ENCODE results near the gene PSMD2.
A peak's percentile ranks its signal among the peaks of the same experiment; 100 is the strongest.

PSMD2 gene

DNA sequence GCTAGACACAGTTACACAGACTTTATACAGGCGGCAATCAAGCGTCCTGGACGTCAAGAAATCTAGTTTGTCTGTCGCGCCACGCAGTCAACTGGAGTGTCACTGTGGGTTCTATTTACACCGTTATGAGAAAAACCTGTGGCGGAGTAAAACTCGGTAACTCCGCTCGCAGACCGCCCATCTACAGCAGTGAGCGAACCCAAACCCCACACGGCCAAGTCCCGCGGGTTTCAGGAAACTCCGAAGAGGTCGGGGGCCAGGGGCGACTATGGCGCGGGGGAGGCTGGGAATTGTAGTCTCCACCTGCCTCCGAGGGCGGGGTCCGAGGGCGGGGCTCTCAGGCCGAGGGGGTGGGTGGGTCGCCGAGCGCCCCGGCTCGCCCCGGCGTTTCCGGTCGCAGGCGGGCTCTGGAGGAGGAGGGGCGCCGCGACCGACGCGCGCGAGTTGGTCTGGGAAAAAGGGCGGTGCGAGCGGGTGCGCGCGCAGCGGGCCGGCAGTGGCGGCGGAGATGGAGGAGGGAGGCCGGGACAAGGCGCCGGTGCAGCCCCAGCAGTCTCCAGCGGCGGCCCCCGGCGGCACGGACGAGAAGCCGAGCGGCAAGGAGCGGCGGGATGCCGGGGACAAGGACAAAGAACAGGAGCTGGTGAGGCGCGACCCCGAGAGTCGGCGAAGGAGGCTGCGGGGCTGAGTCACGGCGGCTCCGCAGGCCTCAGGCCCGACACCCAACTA is at the start of gene PSMD2:
TSS of gene PSMD2 (plus strand) at position 483 of the 729 bp plus-strand sequence. CDS start at position 509, 26 bp downstream.
- Histone ChIP-seq H3K4me3 (ENCODE audit: low read depth, low read length) (peak within 1 kb of the TSS; percentile 98), H3K27ac (ENCODE audit: low read depth, low read length) (peak within 1 kb of the TSS; percentile 83; the same call in 1 of the 2 replicates), H3K9me3 (ENCODE audit: control insufficient read depth, insufficient read depth, low read depth, low read length) (no peaks in the 10 kb centered on the region), H3K4me1 (ENCODE audit: control insufficient read depth, insufficient read depth, low read length) (peaks cover 5% of the 10 kb centered on the region; the same call in 1 of the 2 replicates), H3K27me3 (ENCODE audit: control insufficient read depth, insufficient read depth, low read length) (no peaks in the 10 kb centered on the region), H3K36me3 (ENCODE audit: control insufficient read depth, insufficient read depth, low read length) (peaks cover 41% of the 10 kb centered on the region), H3K9ac (ENCODE audit: low read length) (peak within 1 kb of the TSS; percentile 91)

DNA sequence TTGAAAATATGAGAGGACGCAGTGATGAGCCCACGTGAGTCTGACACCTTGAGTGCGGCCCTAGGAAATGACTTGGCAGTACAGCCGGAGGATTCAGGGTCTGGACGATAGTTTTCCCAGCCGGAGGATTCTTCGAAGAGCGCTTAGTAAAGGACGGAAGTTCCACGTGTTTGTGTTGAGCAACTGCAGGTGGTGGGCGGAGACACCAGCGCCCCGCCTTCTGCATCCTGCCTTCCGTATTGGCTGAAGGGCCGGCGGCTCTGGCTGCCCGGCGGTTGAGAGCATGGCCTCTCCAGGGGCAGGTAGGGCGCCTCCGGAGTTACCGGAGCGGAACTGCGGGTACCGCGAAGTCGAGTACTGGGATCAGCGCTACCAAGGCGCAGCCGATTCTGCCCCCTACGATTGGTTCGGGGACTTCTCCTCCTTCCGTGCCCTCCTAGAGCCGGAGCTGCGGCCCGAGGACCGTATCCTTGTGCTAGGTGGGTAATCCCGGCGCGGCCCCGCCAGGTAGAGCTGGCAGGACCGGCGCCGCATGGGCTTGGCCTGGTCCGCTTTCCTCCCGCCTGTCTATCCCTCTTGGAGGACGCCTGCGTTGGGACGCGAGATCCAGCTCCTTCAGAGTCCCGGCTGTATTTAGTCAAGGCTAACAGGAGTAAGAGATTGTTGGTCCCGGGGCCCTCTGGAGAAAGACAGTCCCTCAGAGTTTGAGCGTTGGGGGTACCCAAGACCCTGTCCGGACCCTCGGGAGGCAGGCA is 49.5 kb upstream of the PSMD2 start, which contains the start of gene EEF1AKMT4:
TSS of gene EEF1AKMT4 (plus strand) at position 261 of the 755 bp plus-strand sequence. CDS start at position 284, 23 bp downstream.
- Histone ChIP-seq H3K27ac (ENCODE audit: low read depth, low read length) (peak within 1 kb of the TSS; percentile 87), H3K27me3 (ENCODE audit: control insufficient read depth, insufficient read depth, low read length) (no peaks in the 10 kb centered on the region), H3K4me3 (ENCODE audit: low read depth, low read length) (peak within 1 kb of the TSS; percentile 91), H3K9me3 (ENCODE audit: control insufficient read depth, insufficient read depth, low read depth, low read length) (no peaks in the 10 kb centered on the region), H3K4me1 (ENCODE audit: control insufficient read depth, insufficient read depth, low read length) (no peaks in the 10 kb centered on the region), H3K9ac (ENCODE audit: low read length) (peak within 1 kb of the TSS; percentile 82), H3K36me3 (ENCODE audit: control insufficient read depth, insufficient read depth, low read length) (peaks cover 15% of the 10 kb centered on the region)

DNA sequence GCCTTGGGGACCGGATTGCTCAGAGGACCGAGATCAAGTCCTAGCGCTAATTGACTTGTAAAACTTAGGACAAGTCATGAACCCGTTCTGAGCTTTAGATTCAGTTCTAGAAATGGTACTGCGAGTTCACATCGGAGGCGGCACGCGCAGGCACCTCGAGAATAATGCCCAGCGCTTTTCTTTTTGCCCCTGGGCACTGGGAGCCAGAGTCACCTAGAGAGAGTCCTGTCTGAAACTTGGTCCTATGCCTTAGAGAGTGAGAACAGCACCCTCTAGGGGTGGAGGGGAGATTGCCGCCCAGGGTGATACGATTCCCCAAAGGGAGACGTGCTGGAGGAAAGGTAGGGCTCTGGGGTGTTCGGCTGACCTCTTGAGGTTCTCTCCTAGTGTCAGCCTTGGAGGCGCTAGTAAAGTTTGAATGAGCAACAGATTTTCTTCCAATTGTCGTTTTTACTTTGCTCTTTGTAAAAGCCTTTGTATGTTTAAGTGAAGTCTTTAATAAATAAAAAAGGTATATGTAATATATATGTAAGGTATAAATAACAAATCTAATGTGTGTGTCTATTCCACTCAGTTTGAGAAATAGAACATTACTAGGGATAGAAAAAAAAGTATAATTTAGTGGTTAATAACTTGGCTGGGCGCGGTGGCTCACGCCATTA is 48.7 kb upstream of the PSMD2 start:
- peaks cover 8% of the 10 kb centered on the region for H3K36me3 ChIP-seq (ENCODE audit: control insufficient read depth, insufficient read depth, low read length)
- peak overlapping the region; percentile 81 for H3K9ac ChIP-seq (ENCODE audit: low read length)
- peak overlapping the region; percentile 91 for H3K4me3 ChIP-seq (ENCODE audit: low read depth, low read length)
- peak overlapping the region; percentile 22; the same call in 1 of the 2 replicates for H3K27ac ChIP-seq (ENCODE audit: low read depth, low read length)
- no peaks in the 10 kb centered on the region for H3K9me3 ChIP-seq (ENCODE audit: control insufficient read depth, insufficient read depth, low read depth, low read length)
- H3K4me1 ChIP-seq (ENCODE audit: control insufficient read depth, insufficient read depth, low read length), result no peaks in the 10 kb centered on the region
- no peaks in the 10 kb centered on the region for H3K27me3 ChIP-seq (ENCODE audit: control insufficient read depth, insufficient read depth, low read length)

DNA sequence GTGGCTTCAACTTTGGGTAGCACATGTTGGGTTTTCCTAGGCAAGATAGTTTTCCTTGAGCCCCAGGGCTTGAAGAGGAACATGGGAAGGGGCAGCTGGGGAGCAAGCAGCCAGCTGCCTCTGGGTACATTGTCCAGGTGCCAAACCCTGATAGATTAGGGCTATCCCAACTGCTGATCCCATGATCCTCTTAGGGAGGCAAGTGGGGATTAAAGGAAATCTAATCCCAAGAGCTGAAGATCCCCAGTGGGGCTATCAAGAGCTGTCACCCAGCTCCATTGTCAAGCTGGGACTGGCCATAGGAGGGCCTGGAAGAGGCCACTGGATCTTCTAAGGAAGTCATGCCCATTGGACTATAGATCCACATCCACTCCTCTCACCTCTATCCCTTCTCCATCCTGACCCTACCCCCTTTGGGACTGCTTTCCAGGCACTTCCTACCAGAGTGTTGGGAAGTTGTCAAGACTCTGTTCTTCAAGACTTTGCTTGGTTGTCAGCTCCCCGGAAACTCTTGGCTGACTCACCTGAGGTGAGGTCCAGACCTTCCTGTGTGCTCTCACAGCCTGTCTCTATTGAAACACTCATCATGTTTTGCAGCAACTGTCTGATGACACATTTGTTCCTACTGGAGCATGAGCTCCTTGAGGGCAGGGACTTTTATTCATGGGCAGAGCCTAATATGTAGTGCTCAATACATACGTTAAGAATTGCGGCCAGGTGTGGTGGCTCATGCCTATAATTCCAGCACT is 43.6 kb upstream of the PSMD2 start:
- H3K9me3 ChIP-seq (ENCODE audit: control insufficient read depth, insufficient read depth, low read depth, low read length), result no peaks in the 10 kb centered on the region
- peaks cover 32% of the 10 kb centered on the region for H3K27me3 ChIP-seq (ENCODE audit: control insufficient read depth, insufficient read depth, low read length)
- no peaks in the 10 kb centered on the region; the same call in 1 of the 2 replicates for H3K4me1 ChIP-seq (ENCODE audit: control insufficient read depth, insufficient read depth, low read length)
- no peak overlapping the region for H3K9ac ChIP-seq (ENCODE audit: low read length)
- H3K36me3 ChIP-seq (ENCODE audit: control insufficient read depth, insufficient read depth, low read length), result peaks cover 3% of the 10 kb centered on the region; the same call in 1 of the 2 replicates
- no peak overlapping the region for H3K4me3 ChIP-seq (ENCODE audit: low read depth, low read length)
- no peak overlapping the region for H3K27ac ChIP-seq (ENCODE audit: low read depth, low read length)

DNA sequence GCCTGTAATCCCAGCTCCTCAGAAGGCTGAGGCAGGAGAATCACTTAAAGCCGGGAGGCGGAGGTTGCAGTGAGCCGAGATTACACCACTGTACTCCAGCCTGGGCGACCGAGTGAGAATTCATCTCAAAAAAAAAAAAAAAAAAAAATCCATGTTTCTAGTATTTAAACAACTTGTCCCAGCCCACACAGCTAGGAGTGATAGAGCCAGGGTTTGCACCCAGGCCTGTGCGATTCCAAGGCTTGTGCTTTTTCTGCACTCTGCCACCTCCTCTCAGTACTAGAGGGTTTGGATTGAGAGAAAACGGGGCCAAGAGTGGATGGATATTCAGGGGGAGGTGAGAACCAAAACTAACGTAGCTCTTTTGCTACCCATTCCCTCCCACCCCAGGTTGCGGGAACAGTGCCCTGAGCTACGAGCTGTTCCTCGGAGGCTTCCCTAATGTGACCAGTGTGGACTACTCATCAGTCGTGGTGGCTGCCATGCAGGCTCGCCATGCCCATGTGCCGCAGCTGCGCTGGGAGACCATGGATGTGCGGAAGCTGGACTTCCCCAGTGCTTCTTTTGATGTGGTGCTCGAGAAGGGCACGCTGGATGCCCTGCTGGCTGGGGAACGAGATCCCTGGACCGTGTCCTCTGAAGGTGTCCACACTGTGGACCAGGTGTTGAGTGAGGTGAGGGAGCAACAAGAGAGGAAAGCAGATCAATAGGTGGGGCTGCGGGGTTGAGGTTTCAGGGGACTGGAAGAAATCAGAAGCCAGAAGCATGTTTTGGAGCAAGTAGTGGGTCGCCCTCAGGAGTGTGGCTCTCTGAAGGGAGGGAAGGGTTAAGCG is 41.7 kb upstream of the PSMD2 start:
- H3K9me3 ChIP-seq (ENCODE audit: control insufficient read depth, insufficient read depth, low read depth, low read length), result no peaks in the 10 kb centered on the region
- H3K27me3 ChIP-seq (ENCODE audit: control insufficient read depth, insufficient read depth, low read length), result peaks cover 48% of the 10 kb centered on the region
- H3K4me1 ChIP-seq (ENCODE audit: control insufficient read depth, insufficient read depth, low read length), result peaks cover 5% of the 10 kb centered on the region
- no peak overlapping the region for H3K4me3 ChIP-seq (ENCODE audit: low read depth, low read length)
- H3K27ac ChIP-seq (ENCODE audit: low read depth, low read length), result no peak overlapping the region
- no peak overlapping the region for H3K9ac ChIP-seq (ENCODE audit: low read length)
- peaks cover 3% of the 10 kb centered on the region; the same call in 1 of the 2 replicates for H3K36me3 ChIP-seq (ENCODE audit: control insufficient read depth, insufficient read depth, low read length)

DNA sequence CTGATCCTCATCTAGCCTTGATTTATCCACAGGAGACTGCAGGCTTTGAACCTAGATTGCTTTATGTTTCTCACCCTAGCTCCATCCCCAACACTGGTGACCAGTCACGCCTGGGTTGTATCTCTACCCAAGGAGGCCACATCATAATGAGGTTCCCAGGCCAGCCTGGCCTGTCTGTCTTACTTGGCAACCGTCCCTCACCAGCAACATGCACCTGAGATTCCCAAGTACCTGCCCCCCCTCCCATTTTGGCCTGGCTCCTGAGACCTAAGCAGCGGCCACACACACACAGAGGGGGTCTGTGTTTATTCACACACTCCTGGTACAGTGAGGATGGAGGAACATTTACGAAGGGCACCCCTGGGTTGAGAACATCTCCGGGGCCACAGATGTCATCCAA is 40.1 kb upstream of the PSMD2 start:
- H3K27me3 ChIP-seq (ENCODE audit: control insufficient read depth, insufficient read depth, low read length), result peaks cover 61% of the 10 kb centered on the region
- no peaks in the 10 kb centered on the region for H3K9me3 ChIP-seq (ENCODE audit: control insufficient read depth, insufficient read depth, low read depth, low read length)
- H3K36me3 ChIP-seq (ENCODE audit: control insufficient read depth, insufficient read depth, low read length), result peaks cover 3% of the 10 kb centered on the region; the same call in 1 of the 2 replicates
- no peak overlapping the region for H3K27ac ChIP-seq (ENCODE audit: low read depth, low read length)
- no peak overlapping the region for H3K4me3 ChIP-seq (ENCODE audit: low read depth, low read length)
- H3K4me1 ChIP-seq (ENCODE audit: control insufficient read depth, insufficient read depth, low read length), result peaks cover 10% of the 10 kb centered on the region
- no peak overlapping the region for H3K9ac ChIP-seq (ENCODE audit: low read length)

DNA sequence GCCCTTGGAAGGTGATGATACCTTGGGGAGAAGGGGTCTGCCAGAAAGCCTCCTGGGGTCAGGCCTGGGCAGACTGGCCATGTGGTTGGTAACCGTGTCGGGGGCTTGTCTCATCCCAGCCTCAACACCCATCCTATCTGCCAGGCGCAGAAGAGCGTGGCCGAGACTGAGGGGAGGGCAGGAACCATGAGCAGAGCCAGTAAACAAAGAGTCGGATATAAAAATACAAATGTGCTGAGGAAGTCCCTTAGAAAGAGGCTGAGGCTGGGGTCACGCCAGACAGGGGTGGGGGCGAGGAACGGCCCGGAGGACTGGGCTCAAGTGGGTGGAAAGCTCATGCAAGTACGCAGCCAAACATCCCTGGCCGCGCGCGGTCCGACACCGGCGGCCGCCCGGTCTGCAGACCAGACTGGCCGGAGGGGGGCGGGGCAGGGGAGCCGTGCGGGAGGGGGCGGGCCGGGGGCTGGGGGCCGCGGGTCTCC is 39.6 kb upstream of the PSMD2 start:
- no peaks in the 10 kb centered on the region for H3K9me3 ChIP-seq (ENCODE audit: control insufficient read depth, insufficient read depth, low read depth, low read length)
- H3K4me3 ChIP-seq (ENCODE audit: low read depth, low read length), result 0 out of 2 replicates have a peak overlapping the region, but pooled peaks have one; percentile 28
- H3K27me3 ChIP-seq (ENCODE audit: control insufficient read depth, insufficient read depth, low read length), result peaks cover 63% of the 10 kb centered on the region
- H3K36me3 ChIP-seq (ENCODE audit: control insufficient read depth, insufficient read depth, low read length), result peaks cover 3% of the 10 kb centered on the region; the same call in 1 of the 2 replicates
- no peak overlapping the region for H3K27ac ChIP-seq (ENCODE audit: low read depth, low read length)
- H3K9ac ChIP-seq (ENCODE audit: low read length), result no peak overlapping the region
- peaks cover 10% of the 10 kb centered on the region for H3K4me1 ChIP-seq (ENCODE audit: control insufficient read depth, insufficient read depth, low read length)

DNA sequence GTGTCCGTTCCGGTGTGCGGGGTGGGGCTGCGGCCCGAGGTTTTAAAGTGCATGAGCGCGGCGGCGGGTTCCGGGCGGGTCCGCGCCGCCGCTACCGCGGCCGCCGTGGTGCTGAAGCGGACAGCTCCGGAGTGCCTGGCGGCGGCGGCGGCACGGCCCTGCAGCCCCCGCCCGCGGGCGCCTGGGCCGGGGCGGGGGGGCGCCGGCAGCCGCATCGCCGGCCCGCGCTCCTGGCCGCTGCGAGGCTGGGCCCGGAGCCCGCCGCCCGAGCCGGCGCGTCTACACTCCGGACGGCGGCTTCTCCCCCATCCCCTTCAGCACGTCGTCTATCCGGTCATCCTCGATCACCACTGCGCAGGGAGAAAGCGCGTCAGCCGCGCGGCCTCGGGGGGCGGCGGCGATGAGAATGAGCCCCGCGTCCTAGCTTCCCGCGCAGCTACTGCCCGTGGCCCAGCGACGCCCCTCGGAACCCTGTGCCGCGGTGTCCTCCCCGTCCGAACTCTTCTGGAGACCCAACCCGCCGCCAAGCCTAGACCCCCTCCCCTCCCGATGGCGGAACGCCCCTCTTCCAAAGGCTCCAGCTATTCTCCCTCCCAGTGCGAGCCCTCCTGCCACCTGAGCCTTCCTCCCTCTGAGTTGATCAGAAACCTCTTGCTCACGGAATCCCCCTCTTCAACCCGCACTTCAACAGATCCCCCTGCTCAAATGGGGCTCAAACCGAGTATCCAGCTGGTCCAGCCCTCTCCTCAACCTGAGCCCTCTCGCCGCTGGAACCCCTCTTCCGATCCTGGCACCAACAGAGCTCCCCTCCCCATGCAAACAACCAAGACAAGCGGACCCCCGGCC is 38.9 kb upstream of the PSMD2 start:
- peak overlapping the region; percentile 65 for H3K4me3 ChIP-seq (ENCODE audit: low read depth, low read length)
- H3K9ac ChIP-seq (ENCODE audit: low read length), result peak overlapping the region; percentile 62
- H3K27me3 ChIP-seq (ENCODE audit: control insufficient read depth, insufficient read depth, low read length), result peaks cover 70% of the 10 kb centered on the region

DNA sequence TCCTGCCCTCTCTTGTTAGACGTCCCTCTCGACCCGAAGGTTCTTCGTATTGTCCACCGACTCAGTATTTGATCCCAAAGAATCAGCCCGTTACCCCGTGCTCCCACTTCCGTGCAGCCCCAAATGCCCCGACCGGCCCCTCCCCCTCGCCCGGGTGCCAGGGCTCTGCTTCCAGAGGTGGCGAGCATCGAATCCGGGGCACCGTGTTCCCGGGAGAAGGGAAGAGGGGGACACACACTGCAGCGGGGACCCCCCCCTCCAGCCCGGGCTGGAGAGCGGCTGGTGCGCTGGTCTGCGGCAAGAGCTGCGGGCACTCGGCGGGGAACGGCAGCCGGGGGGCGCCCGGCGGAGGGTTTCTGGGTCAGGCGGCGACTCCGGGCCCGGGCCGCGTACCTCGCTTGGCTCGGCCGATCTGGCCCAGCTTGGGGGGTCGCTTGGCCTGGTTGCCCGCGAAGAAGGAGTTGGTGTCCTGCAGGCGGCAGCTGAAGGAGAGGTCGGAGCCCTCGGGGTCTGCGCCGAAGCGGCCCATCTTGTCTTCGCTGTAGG is 38.2 kb upstream of the PSMD2 start:
- H3K9ac ChIP-seq (ENCODE audit: low read length), result peak overlapping the region; percentile 62
- no peak overlapping the region for H3K27ac ChIP-seq (ENCODE audit: low read depth, low read length)

More for the DNA sequence above, 38.9 kb upstream of the PSMD2 start:
- Histone ChIP-seq H3K9me3 (ENCODE audit: control insufficient read depth, insufficient read depth, low read depth, low read length) (no peaks in the 10 kb centered on the region), H3K27ac (ENCODE audit: low read depth, low read length) (no peak overlapping the region), H3K4me1 (ENCODE audit: control insufficient read depth, insufficient read depth, low read length) (peaks cover 10% of the 10 kb centered on the region), H3K36me3 (ENCODE audit: control insufficient read depth, insufficient read depth, low read length) (peaks cover 3% of the 10 kb centered on the region; the same call in 1 of the 2 replicates)

More for the DNA sequence above, 38.2 kb upstream of the PSMD2 start:
- Histone ChIP-seq H3K36me3 (ENCODE audit: control insufficient read depth, insufficient read depth, low read length) (peaks cover 3% of the 10 kb centered on the region; the same call in 1 of the 2 replicates), H3K4me1 (ENCODE audit: control insufficient read depth, insufficient read depth, low read length) (peaks cover 10% of the 10 kb centered on the region), H3K27me3 (ENCODE audit: control insufficient read depth, insufficient read depth, low read length) (peaks cover 71% of the 10 kb centered on the region), H3K4me3 (ENCODE audit: low read depth, low read length) (peak overlapping the region; percentile 65), H3K9me3 (ENCODE audit: control insufficient read depth, insufficient read depth, low read depth, low read length) (no peaks in the 10 kb centered on the region)
